Astrocyte (in vitro differentiated cells and primary cell): ENCODE measurements around the gene FAM3B. TPM values are rescaled to one million over a fixed set of nuclear protein-coding genes. Genes with fewer than 3 reads are reported as not detected.
"Not testable (repeated sequence)": the region's sequence is repeated elsewhere in the genome, so short reads cannot be mapped to it uniquely, and the experiment has no call there.

Source experiments
- DNase-seq: peaks from one replicate; pipeline ENCODE4 v3.0.0-alpha.2; 2010; ENCODE audit warnings: low read depth
- FAIRE-seq: peaks from 2 replicates; lab custom pipeline; 2011; peaks lifted over from hg19 to GRCh38; lab: Jason Lieb, UNC
- H2AFZ ChIP-seq: 2 replicates; pipeline ENCODE4 v1.6.0; 2012; ENCODE audit warnings: low read depth, low read length, inconsistent platforms
- H3K27ac ChIP-seq: 2 replicates; pipeline ENCODE4 v1.5.1; 2011; ENCODE audit warnings: low read depth, low read length, inconsistent platforms
- H3K27me3 ChIP-seq: 2 replicates; pipeline ENCODE4 v1.6.0; 2011; ENCODE audit warnings: low read length, inconsistent platforms; ENCODE audit not compliant: insufficient read depth
- H3K36me3 ChIP-seq: 2 replicates; pipeline ENCODE4 v1.5.1; 2011; ENCODE audit warnings: low read length, inconsistent platforms; ENCODE audit not compliant: insufficient read depth
- H3K4me1 ChIP-seq: 2 replicates; pipeline ENCODE4 v1.5.1; 2011; ENCODE audit warnings: low read length, inconsistent platforms; ENCODE audit not compliant: insufficient read depth
- H3K4me2 ChIP-seq: 2 replicates; pipeline ENCODE4 v1.6.0; 2012; ENCODE audit warnings: low read length, inconsistent platforms
- H3K4me3 ChIP-seq: 2 replicates; pipeline ENCODE4 v1.5.1; 2011; ENCODE audit warnings: low read depth, mild to moderate bottlenecking, low read length, inconsistent platforms; ENCODE audit not compliant: insufficient read depth
- H3K79me2 ChIP-seq: 2 replicates; pipeline ENCODE4 v1.6.0; 2012; ENCODE audit warnings: mild to moderate bottlenecking, low read length, inconsistent platforms; ENCODE audit not compliant: insufficient read depth
- H3K9ac ChIP-seq: 2 replicates; pipeline ENCODE4 v1.6.0; 2012; ENCODE audit warnings: mild to moderate bottlenecking, low read length, inconsistent platforms
- H3K9me3 ChIP-seq: 2 replicates; pipeline ENCODE4 v1.5.1; 2012; ENCODE audit warnings: low read depth, mild to moderate bottlenecking, low read length, inconsistent platforms; ENCODE audit not compliant: insufficient read depth
- H4K20me1 ChIP-seq: 2 replicates; pipeline ENCODE4 v1.6.0; 2012; ENCODE audit warnings: low read length, inconsistent platforms; ENCODE audit not compliant: insufficient read depth
- H3K27ac Mint-ChIP-seq: one replicate; pipeline ENCODE4 v1.8.0; 2021; ENCODE audit warnings: mild to moderate bottlenecking, mixed read lengths; ENCODE audit not compliant: unreplicated experiment
- H3K27me3 Mint-ChIP-seq: one replicate; pipeline ENCODE4 v1.8.0; 2021; ENCODE audit warnings: low read depth, mixed read lengths; ENCODE audit not compliant: unreplicated experiment
- H3K36me3 Mint-ChIP-seq: one replicate; pipeline ENCODE4 v1.8.0; 2021; ENCODE audit warnings: low read depth, mixed read lengths; ENCODE audit not compliant: unreplicated experiment
- H3K4me1 Mint-ChIP-seq: one replicate; pipeline ENCODE4 v1.8.0; 2021; ENCODE audit warnings: low read depth, mixed read lengths; ENCODE audit not compliant: unreplicated experiment
- H3K4me3 Mint-ChIP-seq: one replicate; pipeline ENCODE4 v1.8.0; 2021; ENCODE audit warnings: mild to moderate bottlenecking, moderate library complexity, mixed read lengths; ENCODE audit not compliant: unreplicated experiment
- H3K9me3 Mint-ChIP-seq: one replicate; pipeline ENCODE4 v1.8.0; 2021; ENCODE audit warnings: mild to moderate bottlenecking, mixed read lengths; ENCODE audit not compliant: unreplicated experiment
- EZH2 ChIP-seq: IDR thresholded peaks from 2 replicates; pipeline ENCODE4 v1.6.1; 2012; ENCODE audit warnings: mild to moderate bottlenecking, low read length, inconsistent platforms; ENCODE audit not compliant: insufficient read depth
- total RNA-seq: library from RNA; stranded (reverse); gene quantifications from 2 replicates; pipeline ENCODE4 v1.2.1, GENCODE V29; 2021
- TF ChIP-seq, protein P1 (sequence below): IDR thresholded peaks from 2 replicates; pipeline ENCODE4 v1.5.1; 2011; ENCODE audit warnings: low read depth, mild to moderate bottlenecking, inconsistent platforms, low read length, moderate library complexity; ENCODE audit not compliant: insufficient read depth

FAM3B gene
- total RNA-seq, 1 donor from 2014 or later, result not detected

DNA sequence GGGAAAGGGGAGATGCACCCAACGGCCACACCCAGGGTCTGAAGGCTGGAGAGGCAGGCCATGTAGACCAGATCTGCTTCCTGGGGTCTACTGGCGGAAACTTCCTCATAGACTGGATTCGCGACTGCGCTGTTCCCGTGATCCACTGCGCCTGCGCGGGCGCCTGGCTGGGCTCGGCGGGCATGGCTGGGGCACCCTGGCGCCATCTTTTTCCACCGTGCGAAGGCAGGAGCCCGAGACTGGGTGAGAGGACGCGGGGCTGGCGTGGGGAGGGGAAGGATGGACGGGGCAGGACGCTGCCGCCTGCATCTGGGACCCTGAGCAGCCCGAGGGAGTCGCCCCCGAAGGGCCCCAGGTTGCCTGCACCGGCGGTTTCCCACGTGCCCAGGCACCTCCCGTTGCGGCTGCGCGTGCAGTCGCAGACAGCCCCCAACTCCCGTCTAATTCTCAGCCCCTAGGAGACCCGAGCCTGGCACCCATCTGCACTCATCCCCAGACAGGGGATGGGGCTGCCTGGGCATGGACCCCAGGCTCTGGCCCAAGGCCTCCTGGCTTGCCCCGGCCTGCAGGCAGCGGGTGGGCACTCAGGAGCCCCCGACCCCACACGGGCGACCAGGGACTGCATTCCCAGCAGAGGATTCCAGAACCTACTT, 12.4 kb upstream of the FAM3B start:
- Histone ChIP-seq H3K36me3 (no peaks in the 10 kb centered on the region), H3K4me2 (no peak overlapping the region), H3K9ac (no peak overlapping the region), H3K27me3 (no peaks in the 10 kb centered on the region), H2AFZ (no peak overlapping the region), H3K4me1 (no peaks in the 10 kb centered on the region), H4K20me1 (no peaks in the 10 kb centered on the region), H3K79me2 (no peaks in the 10 kb centered on the region), H3K4me3 (no peak overlapping the region), H3K27ac (no peak overlapping the region), H3K9me3 (no peaks in the 10 kb centered on the region)
- TF ChIP-seq EZH2, result no peak
- TF ChIP-seq, protein P1, sequence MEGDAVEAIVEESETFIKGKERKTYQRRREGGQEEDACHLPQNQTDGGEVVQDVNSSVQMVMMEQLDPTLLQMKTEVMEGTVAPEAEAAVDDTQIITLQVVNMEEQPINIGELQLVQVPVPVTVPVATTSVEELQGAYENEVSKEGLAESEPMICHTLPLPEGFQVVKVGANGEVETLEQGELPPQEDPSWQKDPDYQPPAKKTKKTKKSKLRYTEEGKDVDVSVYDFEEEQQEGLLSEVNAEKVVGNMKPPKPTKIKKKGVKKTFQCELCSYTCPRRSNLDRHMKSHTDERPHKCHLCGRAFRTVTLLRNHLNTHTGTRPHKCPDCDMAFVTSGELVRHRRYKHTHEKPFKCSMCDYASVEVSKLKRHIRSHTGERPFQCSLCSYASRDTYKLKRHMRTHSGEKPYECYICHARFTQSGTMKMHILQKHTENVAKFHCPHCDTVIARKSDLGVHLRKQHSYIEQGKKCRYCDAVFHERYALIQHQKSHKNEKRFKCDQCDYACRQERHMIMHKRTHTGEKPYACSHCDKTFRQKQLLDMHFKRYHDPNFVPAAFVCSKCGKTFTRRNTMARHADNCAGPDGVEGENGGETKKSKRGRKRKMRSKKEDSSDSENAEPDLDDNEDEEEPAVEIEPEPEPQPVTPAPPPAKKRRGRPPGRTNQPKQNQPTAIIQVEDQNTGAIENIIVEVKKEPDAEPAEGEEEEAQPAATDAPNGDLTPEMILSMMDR, result no peak
- no peak for DNase-seq
- Mint-ChIP-seq H3K4me3 (no peak overlapping the region), H3K9me3 (peaks cover 8% of the 10 kb centered on the region), H3K27ac (no peak overlapping the region), H3K27me3 (peaks cover 26% of the 10 kb centered on the region), H3K36me3 (no peaks in the 10 kb centered on the region), H3K4me1 (no peaks in the 10 kb centered on the region)
- FAIRE-seq, result no peak

DNA sequence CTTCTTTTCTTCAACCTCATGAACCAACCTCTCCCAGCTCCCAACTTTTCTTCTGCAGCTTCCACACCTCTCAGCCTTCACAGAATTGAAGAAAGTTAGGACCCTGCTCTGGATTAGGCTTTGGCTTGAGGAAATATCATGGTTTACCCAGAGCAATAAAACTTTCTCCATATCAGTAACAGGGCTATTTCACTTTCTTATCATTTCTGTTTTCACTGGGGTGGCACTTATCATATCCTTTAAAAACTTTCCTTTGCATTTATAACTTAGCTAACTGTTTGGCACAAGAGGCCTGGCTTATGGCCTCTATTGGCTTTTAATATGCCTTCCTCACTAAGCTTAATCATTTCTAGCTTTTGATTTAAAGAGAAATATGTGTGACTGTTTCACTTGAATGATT, 9.4 kb upstream of the FAM3B start:
- H3K9me3 ChIP-seq, result no peaks in the 10 kb centered on the region
- Mint-ChIP-seq H3K27me3 (peaks cover 43% of the 10 kb centered on the region), H3K4me3 (no peak overlapping the region), H3K9me3 (peaks cover 4% of the 10 kb centered on the region), H3K27ac (no peak overlapping the region), H3K36me3 (no peaks in the 10 kb centered on the region), H3K4me1 (no peaks in the 10 kb centered on the region)
- H3K27ac ChIP-seq, result no peak overlapping the region
- H3K4me3 ChIP-seq, result no peak overlapping the region
- DNase-seq, result no peak
- no peak for TF ChIP-seq EZH2
- TF ChIP-seq, protein P1, result no peak
- no peaks in the 10 kb centered on the region for H4K20me1 ChIP-seq
- H3K4me2 ChIP-seq, result no peak overlapping the region
- H3K27me3 ChIP-seq, result peaks cover 2% of the 10 kb centered on the region
- H2AFZ ChIP-seq, result no peak overlapping the region
- no peak for FAIRE-seq
- no peaks in the 10 kb centered on the region for H3K79me2 ChIP-seq
- H3K4me1 ChIP-seq, result no peaks in the 10 kb centered on the region
- H3K36me3 ChIP-seq, result no peaks in the 10 kb centered on the region
- no peak overlapping the region for H3K9ac ChIP-seq

DNA sequence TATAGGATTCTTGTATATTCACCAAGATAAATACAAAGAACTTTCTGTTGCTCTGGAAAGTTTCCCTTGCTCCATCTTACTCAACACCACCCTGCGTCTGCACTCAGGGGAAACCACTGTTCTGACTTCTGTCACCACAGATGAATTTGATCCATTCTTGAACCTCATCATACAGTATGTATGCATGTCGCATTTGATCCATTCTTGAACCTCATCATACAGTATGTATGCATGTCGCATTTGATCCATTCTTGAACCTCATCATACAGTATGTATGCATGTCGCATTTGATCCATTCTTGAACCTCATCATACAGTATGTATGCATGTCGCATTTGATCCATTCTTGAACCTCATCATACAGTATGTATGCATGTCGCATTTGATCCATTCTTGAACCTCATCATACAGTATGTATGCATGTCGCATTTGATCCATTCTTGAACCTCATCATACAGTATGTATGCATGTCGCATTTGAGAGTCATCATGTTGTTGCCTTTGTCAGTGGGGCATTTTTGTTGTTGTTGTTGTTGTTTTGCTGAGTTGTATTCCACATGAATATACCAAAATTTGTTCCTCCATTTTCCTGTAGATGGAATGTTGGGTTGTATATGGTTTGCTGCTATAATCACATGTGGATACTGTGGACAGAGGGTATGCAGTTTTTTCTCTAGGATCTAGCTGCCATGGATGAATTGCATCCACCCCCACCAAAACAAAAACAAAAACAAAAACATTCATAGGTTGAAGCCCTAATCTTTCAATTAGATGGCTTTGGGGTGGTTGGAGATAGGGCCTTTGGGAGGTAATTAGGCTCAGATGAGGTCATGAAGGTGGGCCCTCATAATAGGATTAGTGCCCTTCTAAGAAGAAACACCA, 3.1 kb upstream of the FAM3B start:
- H3K4me1 Mint-ChIP-seq, H3K4me1 ChIP-seq, H3K4me3 ChIP-seq, H3K4me2 ChIP-seq, FAIRE-seq, H3K79me2 ChIP-seq, H3K4me3 Mint-ChIP-seq, H3K36me3 Mint-ChIP-seq, H3K9ac ChIP-seq, H2AFZ ChIP-seq, H3K27ac ChIP-seq, H3K9me3 ChIP-seq, H4K20me1 ChIP-seq, H3K27ac Mint-ChIP-seq, DNase-seq, H3K36me3 ChIP-seq, H3K9me3 Mint-ChIP-seq: not testable (repeated sequence)
- H3K27me3 ChIP-seq, result peaks cover 25% of the 10 kb centered on the region
- H3K27me3 Mint-ChIP-seq, result peaks cover 58% of the 10 kb centered on the region
